HepG2 (cell line): ENCODE results near the gene AHR. TPM values are rescaled to one million over a fixed set of nuclear protein-coding genes. Genes with fewer than 3 reads are reported as not detected.

Experiments
- ATAC-seq: fragments of 200-7000 bp; cut with Tn5 transposase; 3 replicates; pipeline ENCODE4 v1.9.1; 2020; ENCODE audit warnings: mild to moderate bottlenecking, moderate library complexity
- BruUV-seq: library from RNA; stranded (reverse); fragments of 400-500 nt; replicated peaks from 2 replicates; lab custom pipeline; 2021; lab: Mats Ljungman, UMichigan
- CTCF ChIA-PET: fragments of 300-600 bp; formaldehyde crosslinking; extraction: SDS; loops from one replicate; lab custom pipeline; 2021; ENCODE audit warnings: low total read pairs, inconsistent platforms, low intra/inter-chr PET ratio; lab: Yijun Ruan, JAX
- POLR2A ChIA-PET: fragments of 350-600 bp; sonication (Branson Sonifier 250); formaldehyde crosslinking; loops from one replicate; lab custom pipeline; 2020; ENCODE audit warnings: antibody characterized with exemption, inconsistent platforms; lab: Yijun Ruan, JAX
- DNase-seq: peaks from one replicate; pipeline ENCODE4 v3.0.0-alpha.2; 2015; ENCODE audit warnings: low spot score
- FAIRE-seq: peaks from 3 replicates; lab custom pipeline; 2011; peaks lifted over from hg19 to GRCh38; lab: Jason Lieb, UNC
- H2AFZ ChIP-seq: one replicate; pipeline ENCODE4 v1.6.1; 2011; ENCODE audit warnings: low read length, inconsistent platforms
- H3K27ac ChIP-seq: fragments of 300-600 bp; 3 replicates; pipeline ENCODE4 v1.8.0; 2011; ENCODE audit warnings: mixed run types, mild to moderate bottlenecking, mixed read lengths, low read length, inconsistent platforms; ENCODE audit not compliant: insufficient read depth; ENCODE audit errors: extremely low read length
- H3K27me3 ChIP-seq, 2 experiments: fragments of 200-600 bp in 1 of 2; 2 replicates in 1 of 2; 3 replicates in 1 of 2; pipeline versions ENCODE4 v1.6.0 to v1.8.0; 2011; ENCODE audit warnings: low read length in 2 of 2, mild to moderate bottlenecking in 2 of 2, moderate library complexity in 2 of 2, inconsistent platforms in 1 of 2; ENCODE audit not compliant: insufficient read depth in 2 of 2, control insufficient read depth in 1 of 2
- H3K36me3 ChIP-seq, 2 experiments: fragments of 200-600 bp in 1 of 2; replicated peaks in 1 of 2; 2 replicates in 1 of 2; 3 replicates in 1 of 2; pipeline versions ENCODE4 v1.5.1 to v1.8.0; 2011; ENCODE audit warnings: low read length in 2 of 2, inconsistent platforms in 1 of 2; ENCODE audit not compliant: insufficient read depth in 2 of 2, control insufficient read depth in 1 of 2
- H3K4me1 ChIP-seq: 2 replicates; pipeline ENCODE4 v1.5.1; 2012; ENCODE audit warnings: low read length, inconsistent platforms; ENCODE audit not compliant: insufficient read depth
- H3K4me2 ChIP-seq: 2 replicates; pipeline ENCODE4 v1.6.0; 2011; ENCODE audit warnings: low read depth, low read length, inconsistent platforms
- H3K4me3 ChIP-seq, 3 experiments: fragments of 200-600 bp in 1 of 3; sonication (generic), shearing (Covaris generic) in 1 of 3; replicated peaks in 1 of 3; 2 replicates each; pipeline ENCODE4 v1.5.1; 2011 to 2016; ENCODE audit warnings: low read length in 3 of 3, inconsistent platforms in 2 of 3, low read depth in 2 of 3, mild to moderate bottlenecking in 2 of 3, control low read depth in 1 of 3, mixed read lengths in 1 of 3; ENCODE audit not compliant: insufficient read depth in 1 of 3
- H3K79me2 ChIP-seq: one replicate; pipeline ENCODE4 v1.6.1; 2011; ENCODE audit warnings: low read length, inconsistent platforms; ENCODE audit not compliant: insufficient read depth
- H3K9ac ChIP-seq: 2 replicates; pipeline ENCODE4 v1.6.0; 2011; ENCODE audit warnings: mild to moderate bottlenecking, low read depth, low read length, inconsistent platforms; ENCODE audit not compliant: insufficient read depth
- H3K9me3 ChIP-seq: 2 replicates; pipeline ENCODE4 v1.5.1; 2012; ENCODE audit warnings: mild to moderate bottlenecking, low read length
- H4K20me1 ChIP-seq: 2 replicates; pipeline ENCODE4 v1.6.0; 2011; ENCODE audit warnings: inconsistent platforms, mild to moderate bottlenecking, low read length, moderate library complexity; ENCODE audit not compliant: insufficient read depth
- CREB1 ChIP-seq, 2 experiments: fragments of 450-650 bp in 1 of 2; IDR thresholded peaks; 2 replicates each; pipeline ENCODE4 v1.6.1; 2016 to 2017; ENCODE audit warnings: control low read depth in 1 of 2, mild to moderate bottlenecking in 1 of 2, missing compliant biosample characterization in 1 of 2, missing genetic modification characterization in 1 of 2
- ERF ChIP-seq: IDR thresholded peaks from 2 replicates; pipeline ENCODE4 v1.6.1; 2018; ENCODE audit warnings: missing biosample characterization, missing genetic modification reagents
- GATAD2A ChIP-seq: IDR thresholded peaks from 2 replicates; pipeline ENCODE4 v1.6.1; 2016
- SOX6 ChIP-seq, 2 experiments: fragments of 450-650 bp in 1 of 2; sonication (generic) in 1 of 2; formaldehyde crosslinking in 1 of 2; IDR thresholded peaks; 2 replicates each; pipeline versions ENCODE4 v1.4.0 to v1.6.1; 2017 to 2020; ENCODE audit warnings: antibody characterized with exemption in 1 of 2, mild to moderate bottlenecking in 1 of 2, missing genetic modification reagents in 1 of 2
- TCF7 ChIP-seq: sonication (generic); IDR thresholded peaks from 2 replicates; pipeline ENCODE4 v1.6.1; 2016; ENCODE audit warnings: antibody characterized with exemption, low read depth
- ZBTB33 ChIP-seq: sonication (generic); formaldehyde crosslinking; IDR thresholded peaks from 2 replicates; pipeline ENCODE4 v1.4.0; 2020; ENCODE audit warnings: missing genetic modification reagents
- ZFP41 ChIP-seq: sonication (generic); formaldehyde crosslinking; IDR thresholded peaks from 2 replicates; pipeline ENCODE4 v1.4.0; 2020; ENCODE audit warnings: mild to moderate bottlenecking, missing genetic modification reagents, borderline replicate concordance
- ZNF142 ChIP-seq: sonication (generic); formaldehyde crosslinking; IDR thresholded peaks from 2 replicates; pipeline ENCODE4 v1.4.0; 2020; ENCODE audit warnings: missing genetic modification reagents
- WGBS: methylation state at CpG from one replicate; pipeline ENCODE4 v1.1.6; 2017; ENCODE audit warnings: low lambda C conversion rate; 5-methylcytosine and 5-hydroxymethylcytosine counted together
- in situ Hi-C: cut with HindIII; loops from 2 replicates; pipeline ENCODE4 v1.10.0; 2017; ENCODE audit warnings: low pct_unique_long_range_greater_than_20kb; ENCODE audit not compliant: extremely low pct_ligation_motif_present
- intact Hi-C: fragments of 100-400 bp; cut with micrococcal nuclease; formaldehyde crosslinking; loops from one replicate; pipeline ENCODE4 v1.10.0; 2022; ENCODE audit not compliant: unreplicated experiment
- polyA plus RNA-seq, 8 experiments: library from polyadenylated mRNA; depleted of rRNA in 3 of 8; stranded (reverse) in 7 of 8; unstranded in 1 of 8; fragments of >200 nt; fragmentation: Illumina TruSeq in 4 of 8; extraction: Trizol in 4 of 8; gene quantifications; 2 replicates each; pipeline versions ENCODE4 v1.2.1 to v1.2.3, GENCODE V29; 2011 to 2016; ENCODE audit warnings: low read depth in 4 of 8, missing spikeins in 1 of 8, mixed read lengths in 1 of 8; ENCODE audit not compliant: insufficient read depth in 1 of 8
- total RNA-seq, 5 experiments: library from RNA; depleted of rRNA; stranded (reverse); fragments of >200 nt; fragmentation: Illumina TruSeq; extraction: Trizol; gene quantifications; 2 replicates each; pipeline ENCODE4 v1.2.3, GENCODE V29; 2016; ENCODE audit warnings: low read depth in 1 of 5
- TF ChIP-seq, protein P1 (sequence below), 2 experiments: sonication (generic) in 1 of 2; formaldehyde crosslinking in 1 of 2; IDR thresholded peaks; 2 replicates each; pipeline versions ENCODE4 v1.4.0 to v1.6.1; 2016 to 2020; ENCODE audit warnings: borderline replicate concordance in 1 of 2, low read depth in 1 of 2, mild to moderate bottlenecking in 1 of 2, missing genetic modification reagents in 1 of 2

Gene AHR
- total and polyA plus RNA-seq, 2 of the 13 experiments (the other 11 are each of a cell fraction or from before 2014, with no cell fraction given) = 9.0 to 31.3 TPM

- ChIA-PET POLR2A (no interaction called here), CTCF (no interaction called here)
- Histone ChIP-seq H3K9me3 (no peaks in the 10 kb centered on the region), H3K9ac (no peak overlapping the region), H3K4me2 (peak overlapping the region; percentile 50), H3K4me3 (peak overlapping the region in 1 of 3 experiments; percentile 12; a peak in 1 of 6 replicates), H3K36me3 (peaks cover 2 to 26% of the 10 kb centered on the region in 2 experiments), H4K20me1 (peaks cover 1% of the 10 kb centered on the region; the same call in 1 of the 2 replicates), H2AFZ (no peak overlapping the region), H3K27me3 (no peaks in the 10 kb centered on the region), H3K27ac (peak overlapping the region; percentile 51), H3K79me2 (peaks cover 31% of the 10 kb centered on the region), H3K4me1 (peaks cover 47% of the 10 kb centered on the region)
- ATAC-seq (peak; percentile 75), FAIRE-seq (peak; percentile 91), DNase-seq (peak; percentile 56)
- WGBS = 0% methylated on average over 2 of the region's 2 CpGs
- in situ Hi-C loops = no loop called here
- intact Hi-C loops = no loop called here
- no TSS peak for BruUV-seq
- TF ChIP-seq ZFP41 (CRISPR knock-in tag) (no peak), CREB1 (IDR thresholded peaks at IDR 0.05) (no peak), CREB1 (CRISPR knock-in tag; IDR thresholded peaks at IDR 0.05) (0 out of 2 replicates have a peak, but pooled peaks have one; percentile 24), ERF (CRISPR knock-in tag) (0 out of 2 replicates have a peak, but pooled peaks have one; percentile 22), TCF7 (peak; percentile 66), ZNF142 (CRISPR knock-in tag) (no peak), SOX6 (IDR thresholded peaks at IDR 0.05) (no peak), SOX6 (CRISPR knock-in tag; IDR thresholded peaks at IDR 0.05) (peak; percentile 61; the same call in 1 of the 2 replicates), ZBTB33 (CRISPR knock-in tag) (no peak), GATAD2A (CRISPR knock-in tag) (peak; percentile 13; the same call in 1 of the 2 replicates)
- TF ChIP-seq, protein P1, sequence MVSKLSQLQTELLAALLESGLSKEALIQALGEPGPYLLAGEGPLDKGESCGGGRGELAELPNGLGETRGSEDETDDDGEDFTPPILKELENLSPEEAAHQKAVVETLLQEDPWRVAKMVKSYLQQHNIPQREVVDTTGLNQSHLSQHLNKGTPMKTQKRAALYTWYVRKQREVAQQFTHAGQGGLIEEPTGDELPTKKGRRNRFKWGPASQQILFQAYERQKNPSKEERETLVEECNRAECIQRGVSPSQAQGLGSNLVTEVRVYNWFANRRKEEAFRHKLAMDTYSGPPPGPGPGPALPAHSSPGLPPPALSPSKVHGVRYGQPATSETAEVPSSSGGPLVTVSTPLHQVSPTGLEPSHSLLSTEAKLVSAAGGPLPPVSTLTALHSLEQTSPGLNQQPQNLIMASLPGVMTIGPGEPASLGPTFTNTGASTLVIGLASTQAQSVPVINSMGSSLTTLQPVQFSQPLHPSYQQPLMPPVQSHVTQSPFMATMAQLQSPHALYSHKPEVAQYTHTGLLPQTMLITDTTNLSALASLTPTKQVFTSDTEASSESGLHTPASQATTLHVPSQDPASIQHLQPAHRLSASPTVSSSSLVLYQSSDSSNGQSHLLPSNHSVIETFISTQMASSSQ (IDR thresholded peaks at IDR 0.05; ENCODE audit: low read depth) = 0 out of 2 replicates have a peak, but pooled peaks have one; percentile 18
- TF ChIP-seq, protein P1 (CRISPR knock-in tag; IDR thresholded peaks at IDR 0.05; ENCODE audit: borderline replicate concordance) = no peak
Measured at GRCh38 chr7:17320657-17321056, 22.2 kb downstream of the AHR start.
